ENCODE data around the gene SPP1.

Gene SPP1

DNA sequence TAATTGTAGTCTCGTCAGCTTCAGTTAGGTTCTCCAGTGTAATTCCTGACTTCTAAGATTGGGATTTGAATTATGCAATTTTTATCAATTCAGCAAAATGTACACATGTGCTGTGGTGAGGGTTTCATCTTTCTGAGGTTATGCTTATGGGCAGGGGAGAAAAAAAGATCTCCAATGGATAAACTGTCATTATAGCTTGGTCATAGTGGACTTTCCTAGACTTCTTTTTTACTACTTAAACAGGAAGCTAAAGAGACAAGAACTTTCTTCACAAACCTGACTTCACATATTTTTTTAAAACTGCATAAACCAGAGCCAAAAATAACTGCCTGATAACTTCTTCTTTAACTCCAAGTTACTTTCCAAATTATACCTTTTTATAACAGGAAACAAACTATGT lies 21.7 kb upstream of the SPP1 start:
- DNase-seq (ENCODE audit: low read depth in 2 of 2), result no peak

DNA sequence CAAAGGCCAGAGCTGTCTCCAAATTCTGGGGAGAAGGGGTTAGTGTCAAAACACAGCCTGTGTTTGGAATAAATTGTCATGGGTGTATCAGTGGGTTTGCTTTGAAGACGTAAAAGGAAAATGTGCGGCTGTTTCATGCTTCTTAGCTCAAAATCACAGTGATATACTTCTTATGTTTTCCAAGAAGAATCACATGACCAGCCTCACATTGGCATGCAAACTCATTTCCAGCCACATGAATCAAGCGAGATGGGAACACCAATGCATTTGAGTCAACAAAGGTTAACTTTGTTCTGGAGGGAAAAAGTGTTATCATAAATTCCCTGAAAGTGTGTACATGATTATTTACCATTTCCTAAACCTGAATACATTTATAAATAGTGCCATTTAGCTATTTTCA lies 19.0 kb upstream of the SPP1 start:
- no peak for DNase-seq (ENCODE audit: low read depth in 2 of 2)

DNA sequence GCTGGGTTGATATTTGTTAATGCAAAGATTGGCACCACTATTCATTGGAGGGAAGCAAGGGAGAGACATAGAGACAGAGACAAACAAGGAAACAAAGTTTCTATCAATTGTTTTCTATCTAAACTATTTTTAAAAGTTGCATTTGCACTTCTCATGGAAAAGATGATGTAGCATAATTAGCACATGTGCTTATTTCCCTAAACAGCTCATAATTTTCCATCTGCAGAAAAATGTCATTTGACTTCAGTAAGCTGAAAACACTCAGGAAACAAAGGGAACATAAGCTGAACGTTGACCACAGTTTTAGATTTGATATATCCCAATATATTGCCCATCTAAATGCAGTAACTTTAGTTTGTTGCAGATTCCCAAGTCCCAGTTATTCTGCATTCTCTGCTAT lies 18.5 kb upstream of the SPP1 start:
- DNase-seq (ENCODE audit: low read depth in 2 of 2), result no peak

DNA sequence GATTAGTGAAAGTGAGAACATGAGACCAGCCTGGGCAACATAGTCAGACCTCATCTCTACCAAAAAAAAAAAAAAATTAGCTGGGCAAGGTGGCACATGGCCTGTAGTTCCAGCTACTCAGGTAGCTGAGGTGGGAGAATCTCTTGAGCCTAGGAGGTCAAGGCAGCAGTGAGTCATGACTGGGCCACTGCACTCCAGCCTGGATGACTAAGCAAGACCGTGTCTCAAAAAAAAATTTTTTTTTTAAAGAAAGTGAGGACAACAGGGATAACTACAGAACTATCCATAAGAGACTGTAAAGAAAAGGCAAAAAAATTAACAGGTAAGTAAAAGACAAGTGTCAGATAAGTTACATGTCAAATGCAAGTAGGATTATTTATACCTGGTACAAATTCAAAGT lies 13.5 kb upstream of the SPP1 start:
- no peak for DNase-seq (ENCODE audit: low read depth in 2 of 2)

DNA sequence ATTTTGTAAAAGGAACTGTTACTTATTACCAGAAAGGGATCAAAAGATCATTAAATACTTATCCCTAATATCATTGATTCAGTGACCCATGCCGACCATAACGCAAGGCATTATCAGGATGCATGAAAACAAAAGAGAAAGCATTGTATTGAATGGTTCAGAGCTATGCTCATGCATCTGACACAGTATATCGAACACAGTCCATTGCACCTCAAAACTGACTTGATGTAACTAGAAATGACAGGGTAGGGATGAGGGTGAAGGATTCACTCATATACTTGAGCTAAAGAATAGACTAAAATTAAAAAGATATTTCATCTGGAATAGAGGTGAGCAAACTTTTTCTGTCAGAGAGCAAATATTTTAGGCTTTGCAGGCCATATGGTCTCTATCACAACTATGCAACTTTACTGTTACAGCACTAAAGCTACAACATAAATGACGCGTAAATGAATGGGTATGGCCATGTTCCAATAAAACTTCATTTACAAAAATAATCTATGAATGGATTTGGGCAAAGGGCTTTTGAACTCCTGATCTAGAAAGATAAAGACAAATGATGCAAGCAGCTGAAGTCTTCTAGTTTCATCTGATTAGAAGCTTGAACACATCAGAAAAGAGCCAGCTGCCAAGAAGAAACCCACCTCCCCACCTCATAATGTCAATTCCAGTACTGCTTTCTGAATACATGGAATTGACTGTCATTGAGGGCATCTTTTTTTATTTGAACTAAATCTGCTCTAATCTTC lies 12.9 kb upstream of the SPP1 start:
- DNase-seq (ENCODE audit: low read depth in 2 of 2), result no peak

DNA sequence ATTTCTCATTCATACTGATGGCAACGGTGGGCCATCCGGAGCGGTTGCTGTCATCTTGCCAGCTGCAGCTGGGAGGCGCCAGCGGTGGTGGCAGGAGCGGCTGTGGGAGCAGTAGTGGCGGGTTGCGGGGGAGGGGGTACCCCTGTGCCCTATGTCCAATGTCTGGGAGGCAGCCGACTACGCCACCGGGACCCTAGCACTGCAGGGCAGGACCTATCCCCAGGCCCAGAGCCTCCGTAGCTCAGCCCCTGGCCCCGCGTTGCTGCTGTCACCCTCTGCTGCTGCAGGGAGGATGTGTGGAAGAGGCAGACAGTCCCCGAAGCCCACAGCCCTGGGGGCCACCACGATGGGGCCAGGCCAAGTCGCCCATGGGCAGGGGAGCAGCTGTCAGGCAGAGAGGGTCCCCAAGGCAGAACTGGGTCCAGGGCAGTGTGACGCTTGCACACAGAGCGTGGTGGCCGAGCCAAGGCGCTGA lies 10.0 kb upstream of the SPP1 start:
- no peak for DNase-seq (ENCODE audit: low read depth in 2 of 2)

DNA sequence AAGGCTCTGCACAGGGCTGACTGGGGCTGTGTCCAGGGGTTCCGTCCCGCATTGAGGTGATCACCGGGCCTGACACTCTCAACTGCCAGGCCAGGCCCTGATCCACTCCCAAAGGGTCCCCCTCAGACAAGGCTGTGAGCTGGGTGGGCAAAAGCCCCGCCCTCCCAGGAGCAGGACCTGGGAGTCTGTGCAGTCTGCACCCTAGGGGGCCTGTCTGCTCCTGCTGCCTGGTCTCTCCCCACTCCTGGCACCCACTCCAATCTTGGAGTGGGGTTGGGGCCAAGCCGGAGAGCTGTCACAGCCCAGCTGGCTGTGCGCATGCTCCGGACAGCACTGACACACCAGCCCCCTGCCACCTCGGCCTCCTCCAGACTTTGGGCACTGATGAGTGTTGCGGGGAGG lies 9.4 kb upstream of the SPP1 start:
- no peak for DNase-seq (ENCODE audit: low read depth in 2 of 2)

DNA sequence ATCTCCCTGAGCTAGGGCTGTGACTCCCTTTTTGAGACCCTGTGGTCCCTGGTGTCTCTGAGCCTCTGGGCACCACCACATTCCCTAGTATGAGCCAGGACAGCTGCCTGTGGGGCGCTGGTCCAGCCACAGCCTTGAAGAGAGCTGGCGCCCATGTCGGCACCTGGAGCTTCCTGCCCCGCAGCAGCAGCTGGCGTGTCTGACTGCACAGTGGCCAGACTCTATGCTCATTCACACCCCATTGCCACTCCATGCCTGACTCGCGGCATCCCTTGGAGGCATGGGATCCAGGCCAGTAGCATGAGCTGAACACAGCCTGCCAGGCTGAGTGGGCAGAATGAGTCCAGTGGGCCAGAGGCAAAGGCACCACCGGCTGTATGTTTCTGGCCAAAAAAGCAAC lies 8.3 kb upstream of the SPP1 start:
- no peak for DNase-seq (ENCODE audit: low read depth in 2 of 2)

DNA sequence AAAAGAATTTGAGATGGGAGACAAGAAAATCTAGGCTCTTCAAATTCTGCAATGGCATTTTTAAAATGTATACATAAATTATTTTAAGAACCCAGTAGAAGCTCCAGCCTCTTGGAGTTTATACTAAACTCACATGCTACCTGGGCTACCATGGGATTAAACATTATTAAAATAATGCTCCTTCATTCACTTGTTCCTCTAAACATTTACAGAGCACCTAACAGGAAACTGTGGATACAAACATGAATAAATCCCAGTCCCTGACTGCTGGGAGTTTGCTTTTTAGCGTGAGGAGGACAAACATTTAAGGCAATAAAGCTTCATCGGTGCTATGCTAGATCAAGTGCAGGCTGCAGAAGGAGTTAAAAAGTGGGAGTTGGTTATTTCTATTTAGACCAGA lies 5.4 kb upstream of the SPP1 start:
- no peak for DNase-seq (ENCODE audit: low read depth in 2 of 2)

DNA sequence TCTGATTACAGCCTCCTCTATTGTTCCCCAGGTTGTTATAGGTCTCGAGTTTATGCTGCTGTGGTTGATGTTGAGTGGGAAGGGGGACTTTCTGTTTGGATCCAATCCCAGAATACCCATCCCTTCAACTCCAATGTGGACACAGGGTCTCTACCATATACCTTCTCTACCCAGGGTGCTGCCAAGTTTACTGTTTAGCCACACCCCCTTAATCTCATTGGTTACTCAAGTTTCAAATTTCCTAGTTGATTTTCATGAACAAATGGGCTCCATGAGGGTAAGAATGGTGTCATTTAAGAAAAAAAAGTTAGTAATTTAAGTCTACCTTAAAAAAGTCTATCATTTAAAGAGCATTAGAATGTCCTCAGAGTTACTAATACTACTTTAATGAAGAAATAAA lies 3.6 kb upstream of the SPP1 start:
- no peak for DNase-seq (ENCODE audit: low read depth in 2 of 2)

DNA sequence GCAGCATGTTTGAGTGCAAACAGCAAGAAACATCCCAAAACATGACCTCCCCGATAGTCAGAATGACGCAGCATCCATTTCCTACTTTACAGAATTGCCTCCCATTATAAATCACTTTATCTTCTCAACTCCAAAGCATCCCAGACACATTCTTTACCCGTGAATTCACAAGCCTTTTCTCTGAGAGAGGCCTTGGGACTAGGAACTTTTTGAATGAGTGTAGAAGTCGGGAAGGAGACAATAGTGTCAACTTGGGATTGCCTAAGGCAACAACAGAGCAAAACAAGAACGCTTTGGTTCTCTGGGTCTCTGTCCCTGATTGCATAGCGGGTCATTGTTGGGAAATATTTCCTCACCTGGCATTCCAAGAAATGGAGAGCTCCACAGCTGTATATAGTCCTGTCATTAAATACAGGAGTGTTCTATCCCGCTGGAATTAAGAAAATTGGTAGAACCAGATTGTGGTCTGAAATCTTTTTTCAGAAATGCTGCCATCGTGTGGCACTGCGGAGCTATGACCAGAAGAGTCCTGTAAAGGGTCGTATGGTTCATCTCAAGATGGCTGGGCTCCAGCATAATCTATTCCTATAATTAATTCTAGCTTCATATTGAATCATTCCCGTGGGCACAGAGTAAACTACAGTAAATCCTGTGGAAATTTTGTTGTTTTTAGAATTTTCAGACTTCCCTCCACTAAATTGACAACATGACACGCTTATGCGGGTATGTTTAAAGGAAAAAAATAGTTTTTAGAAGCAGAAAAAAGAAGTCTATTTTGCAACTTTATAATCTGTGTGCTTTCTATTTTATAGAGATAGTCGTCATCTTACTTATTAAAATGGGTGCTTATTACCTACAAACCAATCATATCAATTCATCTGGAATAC lies 2.0 kb upstream of the SPP1 start:
- peak in 1 of 2 donors; percentile 30 for DNase-seq (ENCODE audit: low read depth in 2 of 2)

DNA sequence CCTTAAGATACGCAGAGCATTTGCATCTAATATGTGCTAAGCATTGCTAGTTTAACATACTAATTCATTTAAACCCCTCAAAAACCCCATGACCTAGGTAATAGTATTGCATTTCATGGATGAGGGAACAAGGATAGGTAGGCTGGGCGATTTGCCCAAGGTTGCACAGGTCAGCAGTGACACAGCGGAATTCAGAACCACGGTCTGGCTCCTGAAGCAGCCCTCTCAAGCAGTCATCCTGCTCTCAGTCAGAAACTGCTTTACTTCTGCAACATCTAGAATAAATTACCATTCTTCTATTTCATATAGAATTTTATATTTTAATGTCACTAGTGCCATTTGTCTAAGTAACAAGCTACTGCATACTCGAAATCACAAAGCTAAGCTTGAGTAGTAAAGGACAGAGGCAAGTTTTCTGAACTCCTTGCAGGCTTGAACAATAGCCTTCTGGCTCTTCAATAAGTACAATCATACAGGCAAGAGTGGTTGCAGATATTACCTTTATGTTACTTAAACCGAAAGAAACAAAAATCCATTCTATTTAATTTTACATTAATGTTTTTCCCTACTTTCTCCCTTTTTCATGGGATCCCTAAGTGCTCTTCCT lies 555 bp upstream of the SPP1 start:
- no peak for DNase-seq (ENCODE audit: low read depth in 2 of 2)

DNA sequence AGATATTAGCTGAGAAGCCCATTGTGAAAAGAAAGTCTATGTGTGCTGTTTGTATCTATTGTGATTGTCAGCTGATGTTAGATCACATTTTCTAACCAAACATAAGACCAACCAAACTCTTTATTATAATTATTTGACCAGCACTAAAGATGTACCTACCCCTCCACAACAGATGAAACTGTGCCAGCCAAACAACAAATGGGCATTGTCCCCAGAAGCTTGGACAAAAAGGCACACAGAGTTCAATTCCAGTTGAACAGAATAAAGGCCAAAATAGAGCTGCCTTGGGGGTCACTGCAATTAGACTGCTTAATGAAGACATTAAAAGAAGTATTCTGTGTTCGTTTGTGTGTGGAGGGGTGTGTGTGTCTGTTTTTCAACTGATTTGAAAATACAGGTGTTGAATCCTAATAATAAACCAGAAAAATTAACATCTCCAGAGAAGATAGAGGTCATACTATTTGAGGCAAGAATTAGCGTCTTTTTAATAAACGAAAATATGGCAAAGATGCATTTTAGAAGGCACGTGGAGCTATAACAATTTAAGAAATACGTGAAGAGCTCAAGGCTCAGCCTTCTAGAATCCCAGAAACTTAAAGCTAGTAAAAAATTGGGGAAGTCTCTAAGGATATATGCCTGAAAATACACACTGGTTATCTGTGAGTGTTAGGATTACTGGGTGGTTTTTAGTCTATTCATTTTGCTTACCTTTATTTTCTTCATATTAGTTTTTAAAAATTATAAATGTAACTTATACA lies 2.2 kb downstream of the SPP1 start:
- no peak for DNase-seq (ENCODE audit: low read depth in 2 of 2)

DNA sequence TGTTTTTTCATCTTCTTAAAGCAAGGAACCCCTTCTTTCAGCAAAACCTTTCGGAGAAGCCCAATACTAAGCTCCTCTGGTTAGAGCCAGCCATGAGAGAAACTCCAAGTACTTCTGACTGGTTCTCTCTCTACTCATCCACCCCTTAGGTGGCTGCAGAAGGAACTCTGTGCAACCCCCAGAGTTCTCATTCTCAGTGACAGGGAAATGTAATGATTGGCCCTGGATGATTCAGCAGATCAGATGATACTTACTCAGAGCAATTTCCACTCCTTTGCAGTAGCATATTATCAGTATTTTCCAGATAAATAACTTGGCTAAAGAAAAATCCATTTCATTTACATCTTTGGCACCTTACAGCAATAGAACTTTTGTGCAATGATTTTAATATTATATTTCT lies 3.2 kb downstream of the SPP1 start:
- no peak for DNase-seq (ENCODE audit: low read depth in 2 of 2)

DNA sequence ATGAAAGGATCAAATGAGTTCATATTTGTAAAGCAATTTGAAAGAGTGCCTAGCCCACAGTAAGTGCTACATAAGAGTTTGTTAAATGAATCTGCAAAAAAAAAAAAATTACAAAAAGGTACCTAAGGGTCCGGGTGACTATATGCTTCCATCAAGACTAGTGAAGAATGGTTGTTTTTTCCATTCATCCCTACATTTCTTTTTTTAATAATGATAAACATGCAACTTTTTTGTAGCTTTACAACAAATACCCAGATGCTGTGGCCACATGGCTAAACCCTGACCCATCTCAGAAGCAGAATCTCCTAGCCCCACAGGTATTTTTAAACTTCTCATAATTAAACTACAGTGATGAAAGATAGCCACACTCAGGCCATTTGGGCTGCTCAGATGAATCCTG lies 4.3 kb downstream of the SPP1 start:
- DNase-seq (ENCODE audit: low read depth in 2 of 2), result no peak

DNA sequence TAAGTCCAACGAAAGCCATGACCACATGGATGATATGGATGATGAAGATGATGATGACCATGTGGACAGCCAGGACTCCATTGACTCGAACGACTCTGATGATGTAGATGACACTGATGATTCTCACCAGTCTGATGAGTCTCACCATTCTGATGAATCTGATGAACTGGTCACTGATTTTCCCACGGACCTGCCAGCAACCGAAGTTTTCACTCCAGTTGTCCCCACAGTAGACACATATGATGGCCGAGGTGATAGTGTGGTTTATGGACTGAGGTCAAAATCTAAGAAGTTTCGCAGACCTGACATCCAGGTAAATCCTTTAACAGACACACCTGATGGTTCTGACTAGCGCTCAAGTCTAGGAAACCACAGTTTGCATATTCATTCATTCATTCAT lies 6.0 kb downstream of the SPP1 start:
- DNase-seq (ENCODE audit: low read depth in 2 of 2), result no peak

DNA sequence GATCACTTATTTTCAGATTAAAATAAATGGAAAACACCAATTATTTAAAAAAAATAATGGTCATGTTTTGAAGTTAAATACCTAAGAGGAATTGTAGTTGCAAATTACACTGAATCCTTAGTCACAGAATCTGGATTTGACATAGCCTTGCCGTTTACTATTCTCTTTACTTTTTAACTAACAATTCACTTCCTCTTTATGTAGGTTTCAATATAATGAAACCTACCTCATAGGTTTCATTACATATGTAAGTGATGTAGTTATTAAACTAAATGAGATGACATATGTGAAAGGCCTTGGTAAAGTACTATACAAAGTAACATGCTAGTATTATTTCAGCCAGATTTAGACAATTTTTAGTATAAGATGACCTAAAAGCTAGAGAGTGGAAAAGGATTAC lies 6.5 kb downstream of the SPP1 start:
- DNase-seq (ENCODE audit: low read depth in 2 of 2), result no peak

DNA sequence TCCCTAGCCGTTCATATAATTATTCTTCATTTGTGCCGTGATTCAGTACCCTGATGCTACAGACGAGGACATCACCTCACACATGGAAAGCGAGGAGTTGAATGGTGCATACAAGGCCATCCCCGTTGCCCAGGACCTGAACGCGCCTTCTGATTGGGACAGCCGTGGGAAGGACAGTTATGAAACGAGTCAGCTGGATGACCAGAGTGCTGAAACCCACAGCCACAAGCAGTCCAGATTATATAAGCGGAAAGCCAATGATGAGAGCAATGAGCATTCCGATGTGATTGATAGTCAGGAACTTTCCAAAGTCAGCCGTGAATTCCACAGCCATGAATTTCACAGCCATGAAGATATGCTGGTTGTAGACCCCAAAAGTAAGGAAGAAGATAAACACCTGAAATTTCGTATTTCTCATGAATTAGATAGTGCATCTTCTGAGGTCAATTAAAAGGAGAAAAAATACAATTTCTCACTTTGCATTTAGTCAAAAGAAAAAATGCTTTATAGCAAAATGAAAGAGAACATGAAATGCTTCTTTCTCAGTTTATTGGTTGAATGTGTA lies 7.0 kb downstream of the SPP1 start:
- no peak for DNase-seq (ENCODE audit: low read depth in 2 of 2)

DNA sequence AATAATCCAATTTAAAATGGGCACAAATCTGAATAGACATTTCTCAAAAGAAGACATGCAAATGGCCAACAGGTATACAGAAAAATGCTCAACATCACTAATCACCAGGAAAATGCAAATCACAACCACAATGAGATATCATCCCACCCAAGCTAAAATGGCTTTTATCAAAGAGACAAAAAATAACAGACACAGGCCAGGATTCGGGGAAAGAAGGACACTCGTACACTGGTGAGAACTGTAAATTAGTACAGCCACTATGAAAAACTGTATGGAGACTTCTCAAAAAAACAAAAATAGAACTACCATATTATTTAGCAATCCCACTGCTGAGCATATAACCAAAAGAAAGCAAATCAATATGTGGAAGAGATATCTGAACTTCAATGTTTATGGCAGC lies 8.5 kb downstream of the SPP1 start:
- no peak for DNase-seq (ENCODE audit: low read depth in 2 of 2)

DNA sequence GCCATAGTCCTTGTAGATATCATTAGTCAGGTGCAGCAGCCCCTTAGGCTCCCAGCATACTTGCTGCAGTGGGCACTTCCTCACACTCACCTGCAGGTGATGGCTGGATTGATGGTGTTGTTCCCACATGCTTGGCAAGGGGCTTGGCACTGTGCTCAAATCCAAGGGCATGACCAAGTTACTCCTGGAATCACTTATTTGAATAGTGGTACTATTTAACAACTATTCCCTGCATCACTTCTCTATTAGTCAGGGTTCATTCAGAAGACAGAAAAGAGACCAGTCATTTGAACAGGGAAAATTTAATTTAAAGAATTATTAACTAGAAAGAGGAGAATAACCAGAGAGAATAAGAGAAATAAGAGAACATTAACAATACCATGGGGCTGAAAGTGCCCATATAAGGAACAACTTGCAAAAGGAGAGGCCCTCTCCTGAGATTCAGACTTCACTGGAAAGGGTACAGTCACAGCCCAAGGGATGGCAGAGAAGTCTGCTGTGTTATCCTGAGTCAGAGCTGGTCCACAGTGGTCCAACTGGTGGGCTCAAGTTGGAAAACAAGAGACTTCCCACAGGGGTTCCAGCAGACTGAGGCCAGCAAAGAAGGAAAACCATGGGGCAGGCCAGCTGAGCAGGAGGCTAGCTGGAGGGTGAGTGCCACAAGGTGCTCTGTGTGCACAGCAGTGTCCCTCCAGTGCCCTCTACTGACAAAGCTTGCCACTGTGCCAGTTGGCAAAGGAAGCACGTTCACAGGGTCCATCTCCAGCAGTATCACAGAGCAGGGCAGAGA lies 9.8 kb downstream of the SPP1 start:
- no peak for DNase-seq (ENCODE audit: low read depth in 2 of 2)

DNA sequence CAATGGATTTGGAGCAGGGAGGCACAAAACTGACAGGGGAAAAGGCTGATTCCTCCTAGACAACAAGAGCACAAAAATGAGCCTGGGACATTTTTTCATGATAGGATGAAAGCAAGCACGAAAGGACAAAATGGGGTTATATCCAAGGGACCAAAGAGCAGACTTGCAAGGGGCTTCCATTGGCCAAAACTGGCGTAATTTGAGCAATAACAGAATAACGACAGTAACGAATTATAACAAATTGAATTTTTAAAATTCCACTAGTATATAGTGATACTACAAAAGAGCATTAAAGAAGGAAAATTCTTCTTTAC lies 10.3 kb downstream of the SPP1 start:
- DNase-seq (ENCODE audit: low read depth in 2 of 2), result no peak

Measured in activated CD4-positive, alpha-beta T cell treated with anti-CD3 and anti-CD28 coated beads for 24 hours (primary cell).